Esophagus mucosa (tissue), 1 donor: ENCODE measurements around the gene GMDS. TPM values are rescaled to one million over a fixed set of nuclear protein-coding genes. Genes with fewer than 3 reads are reported as not detected.
A peak's percentile ranks its signal among the peaks of the same experiment; 100 is the strongest.

ENCODE experiments used
- ATAC-seq: fragments of 200-7000 bp; cut with Tn5 transposase; one replicate; pipeline ENCODE4 v1.9.1; 2020
- total RNA-seq: library from RNA; stranded (reverse); gene quantifications from one replicate; pipeline ENCODE4 v1.2.4, GENCODE V29; 2023
- donor health status: DM: yes; HTN: yes; CAD: no.

The GMDS gene
- total RNA-seq, 1 donor from 2014 or later, result 43.8 TPM

DNA sequence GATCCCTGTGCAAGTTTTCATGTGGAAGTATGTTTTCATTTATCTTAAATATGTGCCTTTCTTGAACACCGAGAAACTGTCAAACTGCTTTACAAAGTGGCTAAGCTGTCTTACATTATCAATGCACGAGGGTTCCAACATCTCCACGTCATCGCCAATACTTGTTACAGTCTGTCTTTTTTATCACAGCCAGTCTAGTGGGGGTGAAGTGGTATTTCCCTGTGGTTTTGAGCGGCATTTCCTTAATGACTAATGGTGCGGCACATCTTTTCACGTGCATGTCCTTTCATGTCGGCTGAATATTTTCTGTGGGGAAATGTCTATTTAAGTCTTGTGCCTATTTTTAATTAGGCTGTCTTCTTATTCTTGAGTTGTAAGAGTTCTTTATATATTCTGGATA, 355.3 kb downstream of the GMDS start:
- ATAC-seq, result peak; percentile 42

- ATAC-seq, result no peak
These were observed 359.8 kb downstream of the GMDS start for GRCh38 chr6:1885576-1886011.

DNA sequence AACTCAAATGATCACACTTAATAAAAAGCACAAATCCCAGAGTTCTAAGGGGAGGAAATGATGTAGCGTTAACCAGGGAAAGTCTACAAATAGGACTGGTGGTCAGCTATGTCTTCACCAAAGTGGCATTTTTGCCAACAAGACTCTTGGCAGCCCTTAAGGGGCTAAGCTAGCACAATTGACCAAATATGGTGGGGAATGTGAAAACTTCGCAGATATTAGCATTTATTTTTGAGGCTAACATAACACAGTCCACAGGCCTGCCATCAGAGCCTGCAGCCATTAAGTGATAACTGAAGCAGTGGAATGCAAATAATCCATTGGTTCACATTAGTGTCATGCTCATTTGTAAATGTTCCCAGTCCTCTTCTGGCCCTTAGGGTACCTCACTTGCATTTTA, 361.1 kb downstream of the GMDS start:
- no peak for ATAC-seq

DNA sequence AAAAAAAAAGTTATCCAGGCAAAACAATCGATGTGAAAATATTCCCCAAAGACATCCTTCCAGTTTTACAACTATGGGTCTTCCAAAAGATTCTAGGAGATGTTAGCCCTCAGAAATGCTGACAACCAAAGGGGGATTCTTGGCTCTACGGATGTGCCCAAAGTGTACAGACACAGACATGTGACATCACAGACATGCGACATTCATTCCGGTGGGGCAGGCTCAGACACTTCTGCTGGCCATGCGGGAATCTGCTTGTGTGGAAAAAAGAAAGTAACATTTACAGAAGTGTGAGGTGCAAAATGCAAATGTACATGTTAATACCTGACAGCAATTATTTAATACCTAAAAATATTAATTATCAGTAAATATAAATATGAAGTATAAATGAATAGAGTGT, 367.1 kb downstream of the GMDS start:
- ATAC-seq, result no peak

- ATAC-seq, result no peak
These were observed 371.6 kb downstream of the GMDS start for GRCh38 chr6:1873781-1874180.

- no peak for ATAC-seq
These were observed 372.7 kb downstream of the GMDS start for GRCh38 chr6:1872649-1873131.

DNA sequence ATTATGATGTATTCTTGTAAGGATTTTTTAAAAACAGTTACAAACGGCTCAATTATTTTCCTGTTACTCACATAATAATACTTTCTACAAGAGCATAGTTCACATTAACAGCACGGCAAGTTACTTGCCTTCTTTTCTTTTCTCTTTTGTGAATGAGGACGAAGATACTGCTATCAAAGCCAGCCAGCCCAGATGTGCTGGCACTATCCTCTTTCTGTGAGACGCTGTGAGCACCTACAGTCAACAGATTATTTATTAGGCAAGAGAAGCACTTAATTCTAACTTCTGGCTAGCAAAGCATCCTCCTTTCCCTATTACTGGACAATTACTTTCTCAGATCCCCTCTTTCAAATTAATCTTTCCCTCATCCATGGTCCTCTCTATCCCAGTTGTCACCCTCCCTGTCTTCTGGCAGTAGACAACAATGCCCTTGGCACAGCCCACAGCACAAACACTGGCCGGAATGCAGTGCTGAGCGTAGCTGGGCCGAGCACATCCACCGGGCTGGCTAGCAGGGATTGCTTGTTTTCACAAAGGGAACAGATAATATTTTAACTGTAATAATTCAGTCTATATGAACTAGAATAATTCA, 373.6 kb downstream of the GMDS start:
- ATAC-seq, result no peak

GRCh38 chr6:1870932-1871331, 374.5 kb downstream of the GMDS start:
- ATAC-seq, result no peak

DNA sequence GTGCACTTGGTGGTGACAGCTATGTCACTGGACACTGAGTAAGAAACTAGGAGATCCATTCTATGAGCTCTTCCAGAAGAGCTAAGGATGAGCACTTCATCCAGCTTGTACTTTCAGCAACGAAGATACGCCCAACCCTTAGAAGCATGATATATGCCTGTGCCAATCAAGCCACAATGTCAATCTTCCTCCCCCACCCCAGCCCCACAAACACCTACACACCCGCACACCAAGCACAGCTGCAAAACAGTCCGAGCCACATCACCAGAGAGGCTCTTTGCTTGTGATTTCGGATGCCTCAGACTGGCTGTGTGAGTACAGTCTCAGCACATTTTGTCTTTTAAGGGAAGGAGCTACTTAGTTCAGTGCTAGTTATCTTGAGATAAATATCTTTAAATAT, 375.2 kb downstream of the GMDS start:
- no peak for ATAC-seq

GRCh38 chr6:1869769-1870168, 375.6 kb downstream of the GMDS start:
- no peak for ATAC-seq

- ATAC-seq, result no peak
These were observed 376.1 kb downstream of the GMDS start for GRCh38 chr6:1869308-1869707.

DNA sequence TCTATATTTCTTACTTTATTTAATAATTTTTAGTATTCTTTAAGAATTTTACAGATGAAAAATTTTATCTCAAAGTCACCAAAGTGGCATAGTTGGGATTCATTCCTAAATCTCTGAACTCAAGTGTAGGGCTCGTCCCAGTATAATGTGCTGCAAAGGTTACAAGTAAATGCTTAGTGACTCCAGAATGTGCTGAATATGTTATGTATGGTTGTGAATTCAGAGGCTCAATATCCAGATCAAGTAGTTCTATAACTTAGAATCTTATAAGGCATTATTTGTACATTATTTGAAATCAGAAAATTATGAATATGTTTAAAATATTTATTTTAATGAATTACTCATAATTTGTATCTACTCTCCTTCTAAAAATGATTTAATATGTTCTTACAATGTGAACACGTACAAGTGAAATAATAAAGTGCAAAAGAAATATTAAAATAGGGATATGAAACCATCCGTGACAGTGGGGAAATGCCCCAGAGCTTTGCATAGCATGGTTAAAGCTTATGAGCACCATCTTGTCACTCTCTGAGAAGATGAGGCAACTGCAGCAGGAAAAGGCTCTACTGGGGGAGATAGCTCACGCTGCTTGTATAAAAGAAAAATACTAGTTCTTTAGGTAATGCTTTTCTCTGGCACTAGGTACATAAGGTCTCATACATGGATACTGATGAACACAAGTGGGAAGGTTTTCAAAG, 376.7 kb downstream of the GMDS start:
- no peak for ATAC-seq

DNA sequence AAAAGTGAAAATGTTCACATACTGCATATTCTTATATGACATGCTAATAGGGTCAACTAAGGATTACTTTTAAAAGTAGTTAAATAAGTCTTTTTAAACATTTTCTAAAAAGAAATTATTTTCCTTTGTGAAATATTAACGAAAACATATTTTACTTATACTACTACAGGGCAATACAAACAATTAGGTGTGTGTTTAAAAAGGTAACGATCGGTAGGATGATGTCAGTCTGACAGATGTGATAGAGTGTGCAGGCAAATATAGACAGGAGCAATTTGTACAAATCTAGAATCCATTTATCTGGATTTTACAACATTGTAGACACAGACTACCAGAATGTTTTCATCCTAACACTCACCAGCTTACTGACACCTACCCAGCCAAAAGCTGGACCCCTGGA, 378.2 kb downstream of the GMDS start:
- ATAC-seq, result no peak

GRCh38 chr6:1865585-1865984, 379.8 kb downstream of the GMDS start:
- no peak for ATAC-seq

GRCh38 chr6:1864496-1864895, 380.9 kb downstream of the GMDS start:
- ATAC-seq, result no peak

GRCh38 chr6:1862411-1862810, 383.0 kb downstream of the GMDS start:
- ATAC-seq, result no peak

GRCh38 chr6:1860756-1861348, 384.6 kb downstream of the GMDS start:
- no peak for ATAC-seq

- no peak for ATAC-seq
These were observed 386.5 kb downstream of the GMDS start for GRCh38 chr6:1858859-1859258.

DNA sequence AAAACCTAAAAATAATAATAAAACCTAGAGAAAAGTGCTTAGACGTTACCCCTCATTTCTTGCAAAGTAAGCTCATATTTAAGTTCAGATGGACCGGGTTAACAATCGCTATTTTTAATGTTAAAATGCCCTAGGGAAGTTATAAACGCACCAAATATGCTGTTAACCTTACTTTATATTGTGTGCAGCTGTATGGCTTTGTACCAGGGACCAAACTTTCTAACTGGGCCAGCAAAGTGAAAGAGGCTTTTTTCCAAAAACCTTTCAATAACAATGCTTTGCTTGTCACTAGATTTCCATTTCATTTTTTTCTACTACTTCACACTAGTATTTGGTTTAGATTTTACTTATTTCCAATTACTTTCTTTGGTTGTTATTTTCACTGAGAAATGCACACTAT, 387.2 kb downstream of the GMDS start:
- no peak for ATAC-seq

- peak; percentile 37 for ATAC-seq
These were observed 389.0 kb downstream of the GMDS start for GRCh38 chr6:1856381-1856780.

- no peak for ATAC-seq
These were observed 389.5 kb downstream of the GMDS start for GRCh38 chr6:1855890-1856289.

DNA sequence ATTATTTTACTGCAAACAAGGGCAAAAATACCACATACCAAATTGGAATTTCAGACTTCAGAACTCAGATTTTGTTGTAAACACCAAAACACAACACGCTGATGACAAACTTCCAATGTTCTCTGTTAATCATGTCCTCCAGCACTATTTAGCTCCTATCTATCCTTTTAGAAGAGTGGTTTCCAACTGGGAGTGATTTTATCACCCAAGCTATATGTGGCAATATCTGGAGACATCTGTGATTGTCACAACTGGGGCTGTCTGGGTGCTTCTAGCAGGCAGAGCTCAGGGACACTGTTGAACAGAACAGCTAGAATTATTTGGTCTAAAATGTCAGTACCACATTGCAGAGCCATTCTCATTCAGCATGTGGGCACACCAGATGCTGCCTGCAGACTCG, 391.1 kb downstream of the GMDS start:
- no peak for ATAC-seq

GRCh38 chr6:1853761-1854160, 391.6 kb downstream of the GMDS start:
- no peak for ATAC-seq
